Hepatocyte (in vitro differentiated cells): ENCODE results near the gene TTC23. TPM values are rescaled to one million over a fixed set of nuclear protein-coding genes. Genes with fewer than 3 reads are reported as not detected.
"Not testable (repeated sequence)": the region's sequence is repeated elsewhere in the genome, so short reads cannot be mapped to it uniquely, and the experiment has no call there.

Experiments used
- DNase-seq: peaks from one replicate; pipeline ENCODE4 v3.0.0-alpha.2; 2016; ENCODE audit warnings: low spot score
- H2AFZ ChIP-seq: fragments of 200-600 bp; sonication (generic); 2 replicates; pipeline ENCODE4 v1.6.0; 2016; ENCODE audit warnings: antibody characterized with exemption, mild to moderate bottlenecking
- H3K27ac ChIP-seq: fragments of 200-600 bp; sonication (generic); 2 replicates; pipeline ENCODE4 v1.5.1; 2016; ENCODE audit warnings: mild to moderate bottlenecking
- H3K27me3 ChIP-seq: fragments of 200-600 bp; sonication (generic); 2 replicates; pipeline ENCODE4 v1.6.1; 2016
- H3K36me3 ChIP-seq: fragments of 200-600 bp; sonication (generic); replicated peaks from 2 replicates; pipeline ENCODE4 v1.5.1; 2016; ENCODE audit warnings: low read depth; ENCODE audit not compliant: insufficient read depth
- H3K4me1 ChIP-seq: fragments of 200-600 bp; sonication (generic); 2 replicates; pipeline ENCODE4 v1.5.1; 2016; ENCODE audit warnings: mild to moderate bottlenecking, moderate library complexity; ENCODE audit not compliant: insufficient read depth
- H3K4me2 ChIP-seq: fragments of 200-600 bp; sonication (generic); 2 replicates; pipeline ENCODE4 v1.6.0; 2016
- H3K4me3 ChIP-seq: fragments of 200-600 bp; sonication (generic); 2 replicates; pipeline ENCODE4 v1.5.1; 2016; ENCODE audit warnings: mild to moderate bottlenecking
- H3K79me2 ChIP-seq: fragments of 200-600 bp; sonication (generic); 2 replicates; pipeline ENCODE4 v1.6.0; 2017; ENCODE audit warnings: mild to moderate bottlenecking
- H3K9me2 ChIP-seq: fragments of 200-600 bp; sonication (generic); replicated peaks from 2 replicates; pipeline ENCODE4 v1.6.0; 2017; ENCODE audit warnings: mild to moderate bottlenecking; ENCODE audit not compliant: insufficient read depth
- H3K9me3 ChIP-seq: fragments of 200-600 bp; sonication (generic); 2 replicates; pipeline ENCODE4 v1.5.1; 2016; ENCODE audit warnings: low read depth, mild to moderate bottlenecking
- H4K20me1 ChIP-seq: fragments of 200-600 bp; sonication (generic); 2 replicates; pipeline ENCODE4 v1.6.0; 2016; ENCODE audit warnings: mild to moderate bottlenecking; ENCODE audit not compliant: insufficient read depth, poor library complexity, severe bottlenecking
- CTCF ChIP-seq: fragments of 200-600 bp; sonication (generic); IDR thresholded peaks from 2 replicates; pipeline ENCODE4 v1.5.1; 2016; ENCODE audit warnings: antibody characterized with exemption, mild to moderate bottlenecking; ENCODE audit not compliant: poor library complexity
- EZH2 ChIP-seq: fragments of 200-600 bp; sonication (generic); IDR thresholded peaks from 2 replicates; pipeline ENCODE4 v1.6.1; 2016; ENCODE audit warnings: antibody characterized with exemption, mild to moderate bottlenecking, borderline replicate concordance
- EZH2phosphoT487 ChIP-seq: fragments of 200-600 bp; sonication (generic); IDR thresholded peaks from one replicate; pipeline ENCODE4 v1.6.1; 2018; ENCODE audit warnings: antibody characterized with exemption, mild to moderate bottlenecking, low read depth, moderate library complexity; ENCODE audit not compliant: unreplicated experiment, severe bottlenecking
- WGBS: methylation state at CpG from one replicate; pipeline ENCODE4 v1.1.6; 2016; ENCODE audit warnings: low lambda C conversion rate; ENCODE audit errors: missing lambda C conversion rate; 5-methylcytosine and 5-hydroxymethylcytosine counted together
- polyA plus RNA-seq: library from polyadenylated mRNA; unstranded; fragments of >200 nt; fragmentation: Nextera tagmentation; extraction: Ambion mirVana; gene quantifications from 2 replicates; pipeline ENCODE4 v1.2.1, GENCODE V29; 2016
- total RNA-seq: library from RNA; depleted of rRNA; stranded (reverse); fragments of >200 nt; gene quantifications from 2 replicates; pipeline ENCODE4 v1.2.3, GENCODE V29; 2014

TTC23 gene
- total and polyA plus RNA-seq, 2 experiments from 2014 or later: 31.3 to 46.3 TPM

- Histone ChIP-seq H3K4me3 (no peak overlapping the region), H3K79me2 (no peaks in the 10 kb centered on the region), H2AFZ (no peak overlapping the region), H4K20me1 (no peaks in the 10 kb centered on the region), H3K4me1 (no peaks in the 10 kb centered on the region), H3K36me3 (no peaks in the 10 kb centered on the region), H3K27me3 (no peaks in the 10 kb centered on the region), H3K4me2 (no peak overlapping the region), H3K9me3 (no peaks in the 10 kb centered on the region), H3K27ac (no peak overlapping the region), H3K9me2 (no peaks in the 10 kb centered on the region)
- WGBS: 88% methylated on average over 3 of the region's 3 CpGs
- DNase-seq: no peak
- TF ChIP-seq EZH2 (no peak), CTCF (no peak), EZH2phosphoT487 (no peak)
Measured at GRCh38 chr15:99207672-99208071, 41.7 kb downstream of the TTC23 start.

- DNase-seq: no peak
- no peaks in the 10 kb centered on the region for H3K4me1 ChIP-seq
- H4K20me1 ChIP-seq: no peaks in the 10 kb centered on the region
- H3K36me3 ChIP-seq: no peaks in the 10 kb centered on the region
- H3K4me2 ChIP-seq: no peak overlapping the region
- no peak overlapping the region for H2AFZ ChIP-seq
- H3K9me2 ChIP-seq: no peaks in the 10 kb centered on the region
- H3K4me3 ChIP-seq: no peak overlapping the region
- WGBS: 67% methylated on average over 2 of the region's 2 CpGs
- H3K9me3 ChIP-seq: no peaks in the 10 kb centered on the region
- TF ChIP-seq EZH2: no peak
- no peak for TF ChIP-seq CTCF
- no peak for TF ChIP-seq EZH2phosphoT487
- no peak overlapping the region for H3K27ac ChIP-seq
- H3K27me3 ChIP-seq: no peaks in the 10 kb centered on the region
- no peaks in the 10 kb centered on the region for H3K79me2 ChIP-seq
Measured at GRCh38 chr15:99202176-99202552, 47.2 kb downstream of the TTC23 start.

- Histone ChIP-seq H3K4me1 (no peaks in the 10 kb centered on the region), H3K27me3 (no peaks in the 10 kb centered on the region), H3K27ac (no peak overlapping the region), H3K4me2 (no peak overlapping the region), H3K4me3 (no peak overlapping the region), H3K9me2 (no peaks in the 10 kb centered on the region), H4K20me1 (no peaks in the 10 kb centered on the region), H3K9me3 (no peaks in the 10 kb centered on the region), H2AFZ (no peak overlapping the region), H3K79me2 (no peaks in the 10 kb centered on the region), H3K36me3 (no peaks in the 10 kb centered on the region)
- DNase-seq: no peak
- WGBS: 91% methylated on average over 6 of the region's 6 CpGs
- TF ChIP-seq EZH2phosphoT487: no peak
Measured at GRCh38 chr15:99201408-99202175, 47.8 kb downstream of the TTC23 start.

DNA sequence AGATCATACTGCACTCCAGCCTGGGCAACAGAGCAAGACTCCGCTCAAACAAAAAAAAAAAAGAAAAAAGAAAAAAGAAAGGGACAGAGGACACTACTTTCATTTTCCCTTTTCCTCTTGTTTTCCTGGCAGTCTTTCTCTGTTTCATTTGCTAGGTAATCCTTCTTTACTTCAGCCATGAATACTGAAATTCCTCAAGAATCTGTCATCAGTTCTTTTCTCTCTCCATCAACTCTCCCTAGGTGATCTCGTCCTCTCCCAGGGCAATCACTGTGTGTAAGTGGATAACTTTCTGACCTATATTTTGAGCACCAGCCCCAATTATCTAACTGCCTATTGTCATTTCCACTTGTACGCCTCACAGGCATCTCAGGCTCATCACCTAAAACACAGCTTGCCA is 51.5 kb downstream of the TTC23 start:
- 98% methylated on average over 3 of the region's 3 CpGs for WGBS
- Histone ChIP-seq H3K27me3 (no peaks in the 10 kb centered on the region), H3K4me2 (no peak overlapping the region), H2AFZ (no peak overlapping the region), H3K27ac (no peak overlapping the region), H3K4me3 (no peak overlapping the region), H3K9me3 (no peaks in the 10 kb centered on the region), H4K20me1 (no peaks in the 10 kb centered on the region), H3K9me2 (no peaks in the 10 kb centered on the region), H3K4me1 (no peaks in the 10 kb centered on the region), H3K36me3 (no peaks in the 10 kb centered on the region), H3K79me2 (no peaks in the 10 kb centered on the region)
- TF ChIP-seq EZH2phosphoT487: no peak
- TF ChIP-seq CTCF: no peak
- TF ChIP-seq EZH2: no peak
- DNase-seq: no peak

DNA sequence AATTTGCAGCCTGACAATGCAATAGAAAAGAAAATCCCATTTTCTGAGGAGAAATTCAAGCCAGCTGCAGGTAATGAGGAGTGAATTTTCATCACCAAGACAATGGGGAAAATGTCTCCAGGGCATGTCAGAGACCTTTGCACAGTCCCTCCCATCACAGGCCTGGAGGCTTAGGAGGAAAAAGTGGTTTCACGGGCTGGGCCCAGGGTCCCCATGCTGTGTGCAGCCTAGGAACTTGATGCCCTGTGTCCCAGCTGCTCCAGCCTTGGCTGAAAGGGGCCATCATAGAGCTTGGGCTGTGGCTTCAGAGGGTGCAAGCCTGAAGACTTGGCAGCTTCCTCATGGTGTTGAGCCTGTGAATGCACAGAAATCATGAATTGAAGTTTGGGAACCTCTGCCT is 57.2 kb downstream of the TTC23 start:
- H3K79me2 ChIP-seq, H3K9me3 ChIP-seq, H3K27me3 ChIP-seq, H3K9me2 ChIP-seq, H3K4me2 ChIP-seq, H3K27ac ChIP-seq, H4K20me1 ChIP-seq, H3K4me3 ChIP-seq, H2AFZ ChIP-seq, H3K36me3 ChIP-seq, DNase-seq, H3K4me1 ChIP-seq: not testable (repeated sequence)
- 100% methylated on average over 1 of the region's 1 CpG for WGBS
